CD4-positive, alpha-beta T cell (primary cell): ENCODE results near the gene RGS16. TPM values are rescaled to one million over a fixed set of nuclear protein-coding genes. Genes with fewer than 3 reads are reported as not detected.

Experiments
- ATAC-seq: fragments of 200-7000 bp; cut with Tn5 transposase; one replicate; pipeline ENCODE4 v1.10.0; 2022; ENCODE audit warnings: mild to moderate bottlenecking; ENCODE audit not compliant: poor library complexity
- CTCF ChIA-PET: fragments of 350-600 bp; sonication (Branson Sonifier 250); formaldehyde crosslinking; loops from one replicate; lab custom pipeline; 2021; ENCODE audit warnings: antibody characterized with exemption, inconsistent platforms; lab: Charles Lee
- POLR2A ChIA-PET: fragments of 350-600 bp; sonication (Branson Sonifier 250); formaldehyde crosslinking; loops from one replicate; lab custom pipeline; 2021; ENCODE audit warnings: antibody characterized with exemption, inconsistent platforms; lab: Charles Lee
- DNase-seq, 14 experiments: peaks; one replicate each; pipeline ENCODE4 v3.0.0-alpha.2; 2013 to 2020; ENCODE audit warnings: mixed read lengths in 2 of 14
- H3K27ac ChIP-seq, 2 donors: one replicate each; pipeline versions ENCODE4 v1.5.1 to v1.7.0; 2013; ENCODE audit warnings: low read length in 2 of 2, low read depth in 1 of 2, mild to moderate bottlenecking in 1 of 2
- H3K27me3 ChIP-seq, 2 experiments: 1 replicate in 1 of 2; 2 replicates in 1 of 2; pipeline versions ENCODE4 v1.6.1 to v1.7.0; 2013; ENCODE audit warnings: low read length in 2 of 2, control low read depth in 1 of 2, mild to moderate bottlenecking in 1 of 2, moderate library complexity in 1 of 2; ENCODE audit not compliant: insufficient read depth in 2 of 2, control insufficient read depth in 1 of 2
- H3K36me3 ChIP-seq: one replicate; pipeline ENCODE4 v1.6.1; 2013; ENCODE audit warnings: low read length, control low read depth; ENCODE audit not compliant: insufficient read depth
- H3K4me1 ChIP-seq: one replicate; pipeline ENCODE4 v1.6.1; 2013; ENCODE audit warnings: low read length, control low read depth; ENCODE audit not compliant: insufficient read depth
- H3K4me3 ChIP-seq: one replicate; pipeline ENCODE4 v1.5.1; 2013; ENCODE audit warnings: mild to moderate bottlenecking, low read length, moderate library complexity
- H3K9me3 ChIP-seq, 2 experiments: 1 replicate in 1 of 2; 2 replicates in 1 of 2; pipeline versions ENCODE4 v1.6.1 to v1.7.0; 2013; ENCODE audit warnings: low read length in 2 of 2, mild to moderate bottlenecking in 2 of 2, control low read depth in 1 of 2, moderate library complexity in 1 of 2; ENCODE audit not compliant: control insufficient read depth in 1 of 2, insufficient read depth in 1 of 2
- H3K27ac Mint-ChIP-seq: one replicate; pipeline ENCODE4 v1.8.0; 2020; ENCODE audit warnings: mixed read lengths
- H3K27me3 Mint-ChIP-seq: one replicate; pipeline ENCODE4 v1.8.0; 2021; ENCODE audit warnings: mixed read lengths
- H3K36me3 Mint-ChIP-seq: one replicate; pipeline ENCODE4 v1.8.0; 2021; ENCODE audit warnings: low read depth, mixed read lengths
- H3K4me1 Mint-ChIP-seq: one replicate; pipeline ENCODE4 v1.8.0; 2021; ENCODE audit warnings: low read depth, mixed read lengths
- H3K4me3 Mint-ChIP-seq: one replicate; pipeline ENCODE4 v1.8.0; 2020; ENCODE audit warnings: mild to moderate bottlenecking, mixed read lengths
- H3K9me3 Mint-ChIP-seq: one replicate; pipeline ENCODE4 v1.8.0; 2020; ENCODE audit warnings: mixed read lengths
- CTCF ChIP-seq: fragments of 200-600 bp; IDR thresholded peaks from one replicate; pipeline ENCODE4 v1.8.0; 2022; ENCODE audit warnings: antibody characterized with exemption, mild to moderate bottlenecking
- intact Hi-C, 2 experiments: fragments of 100-400 bp; cut with DNase I in 1 of 2; cut with micrococcal nuclease in 1 of 2; formaldehyde crosslinking; loops; one replicate each; pipeline versions ENCODE4 v1.15.1 to v1.9.0; 2023 to 2025; cut with DNase I, micrococcal nuclease
- total RNA-seq, 174 experiments: library from RNA in 2 of 174; stranded (reverse) in 2 of 174; gene quantifications; one replicate each; pipeline ENCODE4 v1.2.3 and lab custom pipeline; 2021 to 2026

Gene RGS16
- total RNA-seq, 2 experiments from 2014 or later: 16.3 to 16.4 TPM

GRCh38 chr1:182564406-182565004 lies 39.7 kb downstream of the RGS16 start:
- no peak overlapping the region for H3K27ac ChIP-seq
- CTCF ChIA-PET: interaction anchor here (1.2 kb wide), 1 partner anchor 31 kb away, joined by 3 read pairs; no protein-coding TSS in a partner anchor
- POLR2A ChIA-PET: no interaction called here
- ATAC-seq (no peak), DNase-seq (no peak)
- TF ChIP-seq CTCF: no peak
- H3K4me1 ChIP-seq: no peaks in the 10 kb centered on the region
- no peak overlapping the region for H3K27ac Mint-ChIP-seq
- no peaks in the 10 kb centered on the region for H3K36me3 Mint-ChIP-seq
- no peak overlapping the region for H3K4me3 ChIP-seq
- no peak overlapping the region for H3K4me3 Mint-ChIP-seq
- H3K27me3 ChIP-seq: no peaks in the 10 kb centered on the region
- H3K9me3 Mint-ChIP-seq: no peaks in the 10 kb centered on the region
- H3K27me3 Mint-ChIP-seq: no peaks in the 10 kb centered on the region
- H3K9me3 ChIP-seq: no peaks in the 10 kb centered on the region
- intact Hi-C loops: no loop called here
- H3K4me1 Mint-ChIP-seq: no peaks in the 10 kb centered on the region
- H3K36me3 ChIP-seq: no peaks in the 10 kb centered on the region

GRCh38 chr1:182563095-182563494 lies 41.1 kb downstream of the RGS16 start:
- Mint-ChIP-seq H3K4me1 (no peaks in the 10 kb centered on the region), H3K27me3 (no peaks in the 10 kb centered on the region), H3K27ac (no peak overlapping the region), H3K4me3 (no peak overlapping the region), H3K36me3 (no peaks in the 10 kb centered on the region), H3K9me3 (no peaks in the 10 kb centered on the region)
- Histone ChIP-seq H3K27me3 (no peaks in the 10 kb centered on the region), H3K4me3 (no peak overlapping the region), H3K27ac (no peak overlapping the region), H3K9me3 (no peaks in the 10 kb centered on the region), H3K36me3 (no peaks in the 10 kb centered on the region), H3K4me1 (no peaks in the 10 kb centered on the region)
- no peak for TF ChIP-seq CTCF
- ChIA-PET POLR2A (no interaction called here), CTCF (interaction anchor here (0.6 kb wide), 1 partner anchor 9 kb away, joined by 3 read pairs; no protein-coding TSS in a partner anchor)
- ATAC-seq (no peak), DNase-seq (no peak)
- intact Hi-C loops: no loop called here

GRCh38 chr1:182561456-182561855 lies 42.7 kb downstream of the RGS16 start:
- no peaks in the 10 kb centered on the region for H3K9me3 Mint-ChIP-seq
- no peak overlapping the region for H3K27ac Mint-ChIP-seq
- no peak overlapping the region for H3K4me3 ChIP-seq
- intact Hi-C loops: no loop called here
- POLR2A ChIA-PET: no interaction called here
- H3K4me1 ChIP-seq: no peaks in the 10 kb centered on the region
- CTCF ChIA-PET: no interaction called here
- no peaks in the 10 kb centered on the region for H3K36me3 Mint-ChIP-seq
- H3K27me3 ChIP-seq: no peaks in the 10 kb centered on the region
- no peak for ATAC-seq
- H3K36me3 ChIP-seq: no peaks in the 10 kb centered on the region
- H3K4me1 Mint-ChIP-seq: no peaks in the 10 kb centered on the region
- no peak overlapping the region for H3K27ac ChIP-seq
- TF ChIP-seq CTCF: no peak
- no peaks in the 10 kb centered on the region for H3K9me3 ChIP-seq
- no peak for DNase-seq
- H3K4me3 Mint-ChIP-seq: no peak overlapping the region
- H3K27me3 Mint-ChIP-seq: no peaks in the 10 kb centered on the region
